Mammary epithelial cell (primary cell): Measurements from ENCODE around the gene GABRG3.

Experiments
- EZH2 ChIP-seq: IDR thresholded peaks from 2 replicates; pipeline ENCODE4 v1.6.1; 2012; ENCODE audit warnings: low read length, inconsistent platforms, borderline replicate concordance
- TF ChIP-seq, protein P1 (sequence below), 2 donors: IDR thresholded peaks in 1 of 2; conservative IDR thresholded peaks in 1 of 2; 2 replicates each; pipeline ENCODE4 v1.5.1; 2011 to 2012; ENCODE audit warnings: inconsistent platforms in 2 of 2, low read length in 2 of 2, mild to moderate bottlenecking in 2 of 2, control low read depth in 1 of 2, low read depth in 1 of 2; ENCODE audit not compliant: insufficient read depth in 1 of 2; ENCODE audit errors: extremely low read depth in 1 of 2

DNA sequence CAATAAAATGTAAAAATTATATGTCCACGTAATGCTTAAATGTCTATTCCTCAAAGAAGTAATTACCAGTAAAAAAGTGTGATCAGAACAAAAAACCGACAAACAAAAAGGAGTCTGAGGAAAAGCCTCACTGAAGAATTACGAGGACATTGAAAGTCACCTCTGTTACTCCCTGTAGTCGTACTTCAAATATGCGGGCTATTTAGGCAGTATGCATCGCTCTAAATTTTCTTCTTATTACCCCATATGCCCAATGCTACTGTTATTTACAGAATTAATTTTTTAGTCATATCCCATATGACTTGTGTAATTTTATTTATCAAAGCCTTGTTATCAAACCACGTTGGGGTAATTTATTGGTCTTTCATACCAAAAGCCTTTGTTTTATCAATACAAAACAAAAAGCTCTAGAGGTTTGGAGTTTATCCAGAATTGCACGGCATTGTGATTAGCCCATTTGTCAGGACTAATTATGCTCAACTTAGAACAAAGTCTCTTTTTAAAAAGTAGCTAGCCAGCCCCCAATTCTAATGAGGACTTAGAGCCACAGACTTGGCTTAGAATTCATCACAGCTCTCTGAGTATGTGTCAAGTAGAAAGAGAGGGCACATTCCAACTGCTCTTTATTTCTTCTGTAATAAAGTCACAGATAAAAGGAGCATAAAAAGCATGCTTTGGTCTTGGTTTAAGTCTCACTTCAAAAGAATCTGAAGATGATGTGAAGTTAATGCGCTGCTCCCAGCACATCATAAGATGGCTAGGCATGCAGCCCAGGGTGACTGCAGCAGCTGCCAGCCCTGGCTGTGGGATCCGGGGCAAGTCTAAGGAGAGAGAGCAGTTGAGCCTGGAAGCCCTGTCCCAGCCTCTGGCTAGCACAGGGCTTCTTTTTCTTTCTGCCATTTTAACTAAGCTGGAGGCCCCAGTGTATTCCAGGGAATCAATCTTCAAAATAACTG lies 521.0 kb downstream of the GABRG3 start:
- TF ChIP-seq, protein P1, sequence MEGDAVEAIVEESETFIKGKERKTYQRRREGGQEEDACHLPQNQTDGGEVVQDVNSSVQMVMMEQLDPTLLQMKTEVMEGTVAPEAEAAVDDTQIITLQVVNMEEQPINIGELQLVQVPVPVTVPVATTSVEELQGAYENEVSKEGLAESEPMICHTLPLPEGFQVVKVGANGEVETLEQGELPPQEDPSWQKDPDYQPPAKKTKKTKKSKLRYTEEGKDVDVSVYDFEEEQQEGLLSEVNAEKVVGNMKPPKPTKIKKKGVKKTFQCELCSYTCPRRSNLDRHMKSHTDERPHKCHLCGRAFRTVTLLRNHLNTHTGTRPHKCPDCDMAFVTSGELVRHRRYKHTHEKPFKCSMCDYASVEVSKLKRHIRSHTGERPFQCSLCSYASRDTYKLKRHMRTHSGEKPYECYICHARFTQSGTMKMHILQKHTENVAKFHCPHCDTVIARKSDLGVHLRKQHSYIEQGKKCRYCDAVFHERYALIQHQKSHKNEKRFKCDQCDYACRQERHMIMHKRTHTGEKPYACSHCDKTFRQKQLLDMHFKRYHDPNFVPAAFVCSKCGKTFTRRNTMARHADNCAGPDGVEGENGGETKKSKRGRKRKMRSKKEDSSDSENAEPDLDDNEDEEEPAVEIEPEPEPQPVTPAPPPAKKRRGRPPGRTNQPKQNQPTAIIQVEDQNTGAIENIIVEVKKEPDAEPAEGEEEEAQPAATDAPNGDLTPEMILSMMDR (conservative IDR thresholded peaks at IDR 0.05 in 1 of 2, IDR thresholded peaks at IDR 0.05 in 1 of 2; ENCODE audit: extremely low read depth in 1 of 2, insufficient read depth in 1 of 2, low read depth in 1 of 2, low read length in 2 of 2): no peak
- TF ChIP-seq EZH2: no peak
